Uterus (tissue), 2 donors: ENCODE data around the gene HDGFL1.

Experiments used
- POLR2A ChIP-seq, 2 donors: fragments of 450-650 bp; IDR thresholded peaks; one replicate each; pipeline ENCODE4 v1.6.1; 2016; ENCODE audit warnings: antibody characterized with exemption in 2 of 2, mild to moderate bottlenecking in 1 of 2, moderate library complexity in 1 of 2
- TF ChIP-seq, protein P1 (sequence below), 4 experiments: fragments of 200-600 bp in 2 of 4; fragments of 450-650 bp in 2 of 4; sonication (generic) in 2 of 4; IDR thresholded peaks; one replicate each; pipeline ENCODE4 v1.5.1; 2016 to 2019; ENCODE audit warnings: antibody characterized with exemption in 4 of 4, mild to moderate bottlenecking in 2 of 4, moderate library complexity in 1 of 4

- TF ChIP-seq, protein P1, sequence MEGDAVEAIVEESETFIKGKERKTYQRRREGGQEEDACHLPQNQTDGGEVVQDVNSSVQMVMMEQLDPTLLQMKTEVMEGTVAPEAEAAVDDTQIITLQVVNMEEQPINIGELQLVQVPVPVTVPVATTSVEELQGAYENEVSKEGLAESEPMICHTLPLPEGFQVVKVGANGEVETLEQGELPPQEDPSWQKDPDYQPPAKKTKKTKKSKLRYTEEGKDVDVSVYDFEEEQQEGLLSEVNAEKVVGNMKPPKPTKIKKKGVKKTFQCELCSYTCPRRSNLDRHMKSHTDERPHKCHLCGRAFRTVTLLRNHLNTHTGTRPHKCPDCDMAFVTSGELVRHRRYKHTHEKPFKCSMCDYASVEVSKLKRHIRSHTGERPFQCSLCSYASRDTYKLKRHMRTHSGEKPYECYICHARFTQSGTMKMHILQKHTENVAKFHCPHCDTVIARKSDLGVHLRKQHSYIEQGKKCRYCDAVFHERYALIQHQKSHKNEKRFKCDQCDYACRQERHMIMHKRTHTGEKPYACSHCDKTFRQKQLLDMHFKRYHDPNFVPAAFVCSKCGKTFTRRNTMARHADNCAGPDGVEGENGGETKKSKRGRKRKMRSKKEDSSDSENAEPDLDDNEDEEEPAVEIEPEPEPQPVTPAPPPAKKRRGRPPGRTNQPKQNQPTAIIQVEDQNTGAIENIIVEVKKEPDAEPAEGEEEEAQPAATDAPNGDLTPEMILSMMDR (IDR thresholded peaks at IDR 0.05): no peak
- no peak for TF ChIP-seq POLR2A (IDR thresholded peaks at IDR 0.05)
Observed at GRCh38 chr6:22621028-22621427, 51.7 kb downstream of the HDGFL1 start.
